ENCODE measurements around the gene RFX1. TPM values are rescaled to one million over a fixed set of nuclear protein-coding genes. Genes with fewer than 3 reads are reported as not detected.

Gene RFX1
- total RNA-seq, 2 experiments from 2014 or later, result 13.8 to 14.0 TPM

DNA sequence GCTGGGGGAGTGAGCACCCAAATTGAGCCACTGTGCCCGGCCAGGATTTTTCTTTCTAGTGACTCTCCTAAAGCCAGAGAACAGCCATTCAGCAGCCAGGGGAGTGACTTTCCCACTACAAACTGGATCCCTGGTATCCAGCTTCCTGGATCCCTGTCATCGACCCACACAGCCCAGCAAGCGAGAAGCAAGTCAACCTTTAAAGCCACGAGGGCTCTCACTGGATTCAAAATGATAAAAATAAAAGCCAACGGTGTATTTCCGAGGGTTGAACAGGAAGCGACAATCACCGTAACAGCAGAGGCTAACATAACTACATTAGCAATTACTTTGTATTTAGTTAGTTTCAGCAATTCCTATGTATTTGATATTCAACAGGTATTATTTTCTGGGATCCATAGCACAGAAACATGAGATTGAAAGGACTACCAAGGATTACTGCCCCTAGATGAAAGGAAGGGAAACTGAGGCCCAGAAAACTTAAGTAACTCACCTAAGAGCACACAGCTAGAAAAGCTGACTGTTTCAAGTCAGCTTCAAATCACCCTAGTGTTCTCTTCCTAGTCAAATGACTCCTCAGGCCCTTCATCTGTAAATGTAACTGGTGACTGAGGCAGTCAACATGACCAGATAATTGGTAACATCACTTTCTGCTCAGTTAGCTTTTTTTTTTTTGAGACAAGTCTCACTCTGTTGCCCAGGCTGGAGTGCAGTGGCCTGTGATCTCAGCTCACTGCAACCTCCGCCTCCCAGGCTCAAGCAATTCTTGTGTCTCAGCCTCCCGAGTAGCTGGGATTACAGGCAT lies 2.7 kb downstream of the RFX1 start:
- Mint-ChIP-seq H3K27me3 (ENCODE audit: low read depth) (no peaks in the 10 kb centered on the region), H3K9me3 (peaks cover 5% of the 10 kb centered on the region), H3K4me1 (ENCODE audit: low read depth) (peaks cover 49% of the 10 kb centered on the region), H3K27ac (peak overlapping the region; percentile 96), H3K36me3 (ENCODE audit: low read depth) (peaks cover 11% of the 10 kb centered on the region), H3K4me3 (peak overlapping the region; percentile 72)
- peak; percentile 52 for DNase-seq
- intact Hi-C loops (cut with micrococcal nuclease), result loop anchor here (2.0 to 5.0 kb wide), 2 partner anchors 157 to 846 kb away; no protein-coding TSS in a partner anchor
- CTCF ChIA-PET, result interaction anchor here (0.6 to 3.1 kb wide), 6 partner anchors 8 to 1036 kb away, joined by 3 to 10 read pairs (median 4); partner anchors contain the start of gene IL27RA

DNA sequence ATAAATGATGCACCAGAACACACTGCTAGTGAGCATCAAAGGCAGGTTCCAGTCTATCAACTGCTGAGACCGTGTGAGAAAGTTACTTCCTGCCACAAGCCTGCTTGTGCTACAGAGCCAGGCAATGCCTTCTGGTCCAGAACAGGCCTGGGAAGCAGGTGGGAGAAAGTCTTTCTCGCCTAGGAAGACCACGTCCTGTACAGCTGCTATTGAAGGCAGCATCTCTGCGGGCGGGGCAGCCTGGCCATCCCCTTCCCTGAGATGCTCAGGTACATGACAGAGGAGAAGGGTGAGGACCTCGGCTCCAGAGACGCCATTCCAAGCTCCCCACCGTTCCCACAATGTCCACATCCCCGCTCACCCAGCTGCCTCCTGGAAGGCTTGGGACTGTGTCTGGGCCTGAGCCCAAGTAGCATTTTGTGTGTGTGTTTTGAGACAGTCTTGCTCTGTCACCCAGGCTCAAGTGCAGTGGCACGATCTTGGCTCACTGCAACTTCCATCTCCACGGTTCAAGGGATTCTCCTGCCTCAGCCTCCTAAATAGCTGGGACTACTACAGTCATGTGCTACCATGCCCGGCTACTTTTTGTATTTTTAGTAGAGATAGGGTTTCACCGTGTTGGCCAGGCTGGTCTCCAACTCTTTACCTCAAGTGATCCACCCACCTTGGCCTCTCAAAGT lies 3.4 kb downstream of the RFX1 start:
- CTCF ChIA-PET, result interaction anchor here (0.7 to 3.1 kb wide), 3 partner anchors 17 to 71 kb away, joined by 3 to 10 read pairs (median 3); partner anchors contain the start of gene IL27RA
- Mint-ChIP-seq H3K36me3 (ENCODE audit: low read depth) (peaks cover 13% of the 10 kb centered on the region), H3K4me3 (peak overlapping the region; percentile 72), H3K4me1 (ENCODE audit: low read depth) (peaks cover 49% of the 10 kb centered on the region), H3K27me3 (ENCODE audit: low read depth) (no peaks in the 10 kb centered on the region), H3K9me3 (peaks cover 5% of the 10 kb centered on the region), H3K27ac (peak overlapping the region; percentile 96)
- intact Hi-C loops (cut with micrococcal nuclease), result loop anchor here (2.0 to 5.0 kb wide), 2 partner anchors 156 to 845 kb away; no protein-coding TSS in a partner anchor
- DNase-seq, result peak; percentile 63

DNA sequence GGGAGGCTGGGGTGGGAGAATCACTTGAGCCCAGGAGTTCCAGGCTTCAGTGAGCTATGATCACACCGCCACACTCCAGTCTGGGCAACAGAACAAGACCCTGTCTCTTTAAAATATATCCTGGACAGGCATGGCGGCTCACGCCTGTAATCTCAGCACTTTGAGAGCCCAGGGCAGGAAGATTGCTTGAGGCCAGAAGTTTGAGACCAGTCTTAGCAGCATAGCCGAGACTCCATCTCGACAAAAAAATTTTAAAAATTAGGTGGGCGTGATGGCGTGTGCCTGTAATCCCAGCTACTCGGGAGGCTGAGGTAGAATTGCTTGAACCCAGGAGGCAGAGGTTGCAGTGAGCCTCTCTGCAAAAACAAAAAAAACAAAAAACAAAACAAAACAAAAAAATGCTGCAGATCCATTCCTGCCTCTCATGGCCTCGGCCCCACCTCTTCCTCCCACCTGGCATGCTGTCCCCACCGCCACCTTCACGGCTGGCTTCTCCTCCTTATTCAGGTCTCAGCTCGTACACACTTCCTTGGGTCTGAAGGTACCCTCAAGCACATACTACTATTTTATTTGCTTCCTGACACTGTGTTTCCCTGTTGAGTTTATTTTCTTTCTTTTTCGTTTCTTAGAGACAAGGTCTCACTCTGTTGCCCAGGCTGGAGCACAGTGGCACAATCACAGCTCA lies 5.3 kb downstream of the RFX1 start:
- Mint-ChIP-seq H3K36me3 (ENCODE audit: low read depth) (peaks cover 13% of the 10 kb centered on the region), H3K27me3 (ENCODE audit: low read depth) (no peaks in the 10 kb centered on the region), H3K4me3 (peak overlapping the region; percentile 17), H3K9me3 (peaks cover 5% of the 10 kb centered on the region), H3K27ac (peak overlapping the region; percentile 96), H3K4me1 (ENCODE audit: low read depth) (peaks cover 49% of the 10 kb centered on the region)
- no peak for DNase-seq
- intact Hi-C loops (cut with micrococcal nuclease), result loop anchor here (5.0 kb wide), 1 partner anchor 844 kb away; no protein-coding TSS in a partner anchor
- CTCF ChIA-PET, result interaction anchor here (0.6 to 1.7 kb wide), 4 partner anchors 31 to 94 kb away, joined by 3 to 7 read pairs (median 4); partner anchors contain the start of gene IL27RA

DNA sequence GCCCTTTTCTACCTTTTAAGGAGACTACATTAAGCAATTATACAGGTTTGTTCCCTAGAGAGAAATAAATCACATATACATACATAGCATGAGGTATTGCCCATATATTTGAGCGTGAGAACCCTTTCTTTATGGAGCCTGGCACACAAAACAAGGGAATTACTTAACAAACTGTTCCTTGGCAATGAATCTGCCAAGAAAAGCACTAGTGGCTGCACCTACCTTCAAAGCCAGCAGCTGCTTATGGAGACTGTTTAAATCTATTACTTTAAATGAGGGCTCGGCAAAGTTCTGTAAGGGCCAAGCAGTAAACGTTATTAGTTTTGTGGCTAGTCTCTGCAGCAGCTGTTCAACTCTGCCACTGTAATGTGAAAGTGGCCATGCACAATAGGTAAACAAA lies 7.0 kb downstream of the RFX1 start:
- no peak for DNase-seq
- Mint-ChIP-seq H3K36me3 (ENCODE audit: low read depth) (peaks cover 13% of the 10 kb centered on the region), H3K27ac (no peak overlapping the region), H3K27me3 (ENCODE audit: low read depth) (no peaks in the 10 kb centered on the region), H3K9me3 (peaks cover 5% of the 10 kb centered on the region), H3K4me3 (no peak overlapping the region), H3K4me1 (ENCODE audit: low read depth) (peaks cover 38% of the 10 kb centered on the region)
- CTCF ChIA-PET, result interaction anchor here (0.6 to 1.8 kb wide), 3 partner anchors 36 to 1035 kb away, joined by 3 to 6 read pairs (median 3); no protein-coding TSS in a partner anchor
- intact Hi-C loops (cut with micrococcal nuclease), result no loop called here

DNA sequence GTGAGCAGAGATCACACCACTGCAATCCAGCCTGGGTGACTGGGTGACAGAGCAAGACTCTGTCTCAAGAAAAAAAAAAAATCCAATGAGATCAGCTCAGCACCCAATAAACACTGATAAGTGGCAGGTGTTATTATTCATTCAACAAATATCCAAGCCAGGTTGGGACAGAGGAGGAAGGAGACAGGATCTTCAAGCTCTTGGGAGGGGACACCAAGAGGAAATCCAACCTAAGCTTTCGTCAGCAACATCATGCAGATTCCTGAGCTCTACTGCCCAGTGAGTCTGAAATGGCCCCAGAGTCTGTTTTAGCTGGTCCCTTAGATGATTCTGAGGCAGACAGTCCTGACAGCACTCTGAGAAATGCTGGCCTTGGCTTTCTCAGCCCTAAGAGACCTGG lies 7.7 kb downstream of the RFX1 start:
- Mint-ChIP-seq H3K27ac (no peak overlapping the region), H3K4me3 (no peak overlapping the region), H3K36me3 (ENCODE audit: low read depth) (peaks cover 14% of the 10 kb centered on the region), H3K4me1 (ENCODE audit: low read depth) (peaks cover 33% of the 10 kb centered on the region), H3K9me3 (peaks cover 5% of the 10 kb centered on the region), H3K27me3 (ENCODE audit: low read depth) (no peaks in the 10 kb centered on the region)
- DNase-seq, result no peak
- intact Hi-C loops (cut with micrococcal nuclease), result no loop called here
- CTCF ChIA-PET, result interaction anchor here (0.5 to 1.8 kb wide), 3 partner anchors 49 to 556 kb away, joined by 3 to 6 read pairs (median 3); no protein-coding TSS in a partner anchor

DNA sequence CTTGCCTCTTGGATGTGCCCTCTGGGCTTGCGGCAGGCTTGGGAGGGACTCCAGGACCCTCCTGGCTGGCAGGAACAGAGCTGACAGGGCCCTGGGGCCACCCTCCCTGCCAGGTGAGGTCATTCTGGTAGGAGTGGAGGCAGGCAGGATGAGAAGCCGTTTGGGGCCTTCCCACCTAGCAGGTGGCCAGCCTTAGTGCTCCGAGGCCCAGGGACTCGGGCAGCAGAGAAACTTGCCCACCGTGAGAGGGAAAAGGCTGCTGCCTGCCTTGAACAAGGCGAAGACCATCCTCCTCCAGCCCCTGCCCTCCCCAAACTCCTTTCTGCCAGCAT lies 8.5 kb downstream of the RFX1 start:
- intact Hi-C loops (cut with micrococcal nuclease), result no loop called here
- H3K27ac Mint-ChIP-seq, result no peak overlapping the region
- H3K4me1 Mint-ChIP-seq (ENCODE audit: low read depth), result peaks cover 24% of the 10 kb centered on the region
- CTCF ChIA-PET, result interaction anchor here (1.8 kb wide), 1 partner anchor 50 kb away, joined by 6 read pairs; no protein-coding TSS in a partner anchor
- H3K27me3 Mint-ChIP-seq (ENCODE audit: low read depth), result no peaks in the 10 kb centered on the region
- peaks cover 15% of the 10 kb centered on the region for H3K36me3 Mint-ChIP-seq (ENCODE audit: low read depth)
- DNase-seq, result no peak
- no peak overlapping the region for H3K4me3 Mint-ChIP-seq
- H3K9me3 Mint-ChIP-seq, result peaks cover 5% of the 10 kb centered on the region

DNA sequence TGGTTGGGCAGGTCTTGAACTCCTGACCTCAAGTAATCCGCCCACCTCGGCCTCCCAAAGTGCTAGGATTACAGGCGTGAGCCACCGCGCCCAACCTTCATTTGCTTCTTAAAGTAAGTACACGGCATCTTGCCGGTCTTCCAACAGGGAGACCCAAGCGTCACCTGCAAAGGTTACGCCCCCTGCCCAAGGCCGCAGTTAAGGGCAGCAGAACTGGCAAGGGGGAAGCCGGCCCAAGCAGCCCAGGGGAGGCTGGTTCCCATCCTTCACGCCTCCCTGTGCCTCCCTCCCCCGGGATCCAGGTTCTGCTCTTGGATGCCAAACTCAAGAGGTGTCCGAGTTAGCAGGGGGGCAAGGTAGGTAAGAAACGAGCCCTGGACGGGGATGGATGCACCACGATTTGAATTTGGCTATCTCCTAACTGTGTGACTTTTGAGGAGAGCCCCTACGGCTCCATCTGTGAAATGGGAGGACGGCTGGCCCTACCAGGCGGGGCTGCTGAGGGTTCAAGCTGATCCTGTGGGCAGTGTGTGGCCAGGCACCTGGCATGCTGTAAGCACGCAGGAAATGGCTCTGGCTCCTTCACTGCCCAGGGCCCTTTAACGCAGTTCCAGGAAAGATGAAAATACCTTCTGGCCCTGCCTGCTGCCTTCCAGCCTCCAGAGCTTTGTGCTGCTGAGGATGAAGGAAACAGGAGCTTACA lies 9.0 kb downstream of the RFX1 start:
- DNase-seq, result no peak
- no peak overlapping the region for H3K4me3 Mint-ChIP-seq
- no peak overlapping the region for H3K27ac Mint-ChIP-seq
- CTCF ChIA-PET, result interaction anchor here (0.7 to 1.8 kb wide), 2 partner anchors 51 to 246 kb away, joined by 3 to 6 read pairs; no protein-coding TSS in a partner anchor
- H3K36me3 Mint-ChIP-seq (ENCODE audit: low read depth), result peaks cover 15% of the 10 kb centered on the region
- peaks cover 19% of the 10 kb centered on the region for H3K4me1 Mint-ChIP-seq (ENCODE audit: low read depth)
- intact Hi-C loops (cut with micrococcal nuclease), result no loop called here
- H3K9me3 Mint-ChIP-seq, result peaks cover 5% of the 10 kb centered on the region
- H3K27me3 Mint-ChIP-seq (ENCODE audit: low read depth), result no peaks in the 10 kb centered on the region

DNA sequence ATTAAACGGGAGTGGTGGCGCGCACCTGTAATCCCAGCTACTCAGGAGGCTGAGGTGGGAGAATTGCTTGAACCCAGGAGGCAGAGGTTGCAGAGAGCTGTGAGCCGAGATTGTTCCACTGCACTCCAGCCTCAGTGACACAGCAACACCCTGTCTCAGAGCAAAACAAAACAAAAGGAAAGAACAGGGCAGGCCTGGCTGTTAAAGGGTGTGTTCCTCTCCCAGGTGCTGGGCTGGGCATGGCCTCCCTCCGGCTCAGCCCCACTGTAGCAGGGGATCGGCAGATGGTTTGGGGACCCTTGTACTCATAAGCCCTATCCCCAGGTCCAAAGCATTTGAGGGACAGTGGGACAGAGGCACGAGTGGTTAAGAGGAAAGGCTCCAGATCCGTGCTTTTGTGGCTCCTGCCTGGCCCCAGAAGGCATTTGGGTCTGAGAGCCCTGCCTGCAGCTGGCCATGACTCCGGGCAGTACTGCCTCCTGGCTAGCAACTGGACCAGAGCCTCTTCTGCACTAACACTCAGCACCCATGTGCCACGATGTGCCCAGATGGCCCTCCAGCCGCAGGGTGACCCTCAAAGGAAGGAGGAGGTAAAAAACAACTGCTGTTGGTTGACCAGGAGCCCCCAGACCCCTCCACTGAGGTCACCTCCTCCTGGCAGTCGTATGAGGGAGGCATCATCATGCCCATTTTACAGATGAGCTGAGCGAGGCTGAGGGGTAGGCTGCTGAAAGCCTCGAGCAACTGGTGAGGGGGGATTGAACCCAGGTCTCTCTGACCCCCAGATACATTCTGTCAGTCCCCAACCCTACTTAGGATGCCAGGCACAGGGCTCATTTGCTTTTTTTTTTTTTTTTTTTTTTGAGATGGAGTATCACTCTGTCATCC lies 10.0 kb downstream of the RFX1 start:
- DNase-seq, result no peak
- H3K36me3 Mint-ChIP-seq (ENCODE audit: low read depth), result peaks cover 15% of the 10 kb centered on the region
- H3K27ac Mint-ChIP-seq, result no peak overlapping the region
- no peaks in the 10 kb centered on the region for H3K27me3 Mint-ChIP-seq (ENCODE audit: low read depth)
- CTCF ChIA-PET, result interaction anchor here (0.7 to 0.8 kb wide), 3 partner anchors 7 to 245 kb away, joined by 3 to 5 read pairs (median 3); no protein-coding TSS in a partner anchor
- peaks cover 11% of the 10 kb centered on the region for H3K4me1 Mint-ChIP-seq (ENCODE audit: low read depth)
- intact Hi-C loops (cut with micrococcal nuclease), result no loop called here
- no peak overlapping the region for H3K4me3 Mint-ChIP-seq
- peaks cover 5% of the 10 kb centered on the region for H3K9me3 Mint-ChIP-seq

DNA sequence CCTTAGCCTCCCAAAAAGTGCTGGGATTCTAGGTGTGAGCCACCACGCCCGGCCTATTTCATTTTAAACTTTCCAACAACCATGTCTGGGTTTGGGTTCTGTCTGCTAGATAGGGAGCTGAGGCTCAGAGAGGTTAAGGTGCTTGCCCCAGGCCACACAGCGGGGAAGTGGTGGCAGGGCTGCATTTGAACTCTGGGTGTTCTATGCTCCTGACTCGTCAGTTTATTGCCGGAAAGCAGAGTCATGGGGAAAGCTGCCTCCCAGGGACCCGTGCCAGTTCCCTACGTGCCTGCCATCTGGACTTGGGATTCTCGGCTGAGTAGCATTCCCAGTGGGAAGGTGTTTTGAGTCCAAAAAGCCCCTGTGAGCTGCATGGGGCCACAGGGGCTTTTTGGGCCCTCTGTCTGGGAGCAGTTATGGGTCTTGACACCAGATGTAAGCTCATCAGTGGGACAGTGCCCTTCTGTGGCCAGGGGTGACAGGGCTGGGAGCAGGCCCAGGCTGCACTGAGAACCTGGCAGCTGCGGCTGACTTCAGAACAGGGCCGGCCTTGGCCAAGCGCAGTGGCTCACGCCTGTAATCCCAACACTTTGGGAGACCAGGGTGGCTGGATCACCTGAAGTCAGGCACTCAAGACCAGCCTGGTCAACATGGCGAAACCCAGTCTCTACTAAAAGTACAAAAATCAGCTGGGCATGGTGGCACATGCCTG lies 10.9 kb downstream of the RFX1 start:
- Mint-ChIP-seq H3K27me3 (ENCODE audit: low read depth) (no peaks in the 10 kb centered on the region), H3K4me1 (ENCODE audit: low read depth) (peaks cover 7% of the 10 kb centered on the region), H3K36me3 (ENCODE audit: low read depth) (peaks cover 17% of the 10 kb centered on the region), H3K4me3 (no peak overlapping the region), H3K9me3 (peaks cover 5% of the 10 kb centered on the region), H3K27ac (no peak overlapping the region)
- CTCF ChIA-PET, result interaction anchor here (0.7 to 0.8 kb wide), 2 partner anchors 8 to 54 kb away, joined by 3 to 5 read pairs; no protein-coding TSS in a partner anchor
- no peak for DNase-seq
- intact Hi-C loops (cut with micrococcal nuclease), result no loop called here

DNA sequence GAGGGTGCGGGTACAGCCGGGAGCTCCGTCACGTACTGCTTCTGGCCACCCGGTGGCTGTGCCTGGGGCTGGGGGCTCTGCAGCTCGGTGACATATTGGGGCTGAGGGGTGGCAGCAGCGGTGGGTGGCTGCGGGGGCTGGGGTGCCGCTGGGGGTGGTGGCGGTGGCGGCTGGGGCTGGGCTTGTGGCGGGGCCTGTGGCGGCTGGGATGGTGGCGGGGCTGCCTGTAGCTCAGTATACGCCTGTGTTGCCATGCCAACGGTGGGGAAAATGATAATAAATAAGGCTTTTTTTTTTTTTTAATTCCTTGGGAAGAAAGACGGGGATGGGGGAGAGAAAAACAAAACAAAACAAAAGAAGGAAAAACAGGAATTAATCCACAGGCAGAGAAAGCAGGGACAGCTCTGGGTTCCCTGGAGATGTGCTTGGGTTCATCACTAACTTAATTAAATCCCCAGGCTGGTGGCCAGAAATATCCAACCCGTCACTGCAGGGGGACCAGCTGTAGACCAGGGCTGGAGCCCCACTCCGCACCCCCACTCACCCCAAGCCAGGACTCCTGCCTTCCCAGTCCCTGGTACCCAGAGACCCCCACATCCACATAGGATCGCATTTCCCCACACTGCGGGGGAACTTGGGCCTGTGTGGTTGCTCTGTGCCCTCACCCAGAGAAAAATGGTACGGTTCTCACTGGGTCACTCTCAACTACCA lies 12.4 kb downstream of the RFX1 start:
- Mint-ChIP-seq H3K4me1 (ENCODE audit: low read depth) (peaks cover 19% of the 10 kb centered on the region), H3K27ac (no peak overlapping the region), H3K36me3 (ENCODE audit: low read depth) (peaks cover 14% of the 10 kb centered on the region), H3K27me3 (ENCODE audit: low read depth) (no peaks in the 10 kb centered on the region), H3K9me3 (peaks cover 1% of the 10 kb centered on the region), H3K4me3 (no peak overlapping the region)
- intact Hi-C loops (cut with micrococcal nuclease), result no loop called here
- no peak for DNase-seq
- CTCF ChIA-PET, result interaction anchor here (0.6 kb wide), 2 partner anchors 52 to 78 kb away, joined by 4 to 5 read pairs; no protein-coding TSS in a partner anchor

Data from activated naive CD4-positive, alpha-beta T cell treated with anti-CD3 and anti-CD28 coated beads for 36 hours (primary cell).